KMS-11 (cell line): ENCODE results near the gene RPL13.

ENCODE experiments used
- H2AFZ ChIP-seq: fragments of 200-600 bp; sonication (generic); 2 replicates; pipeline ENCODE4 v1.6.1; 2016; ENCODE audit warnings: antibody characterized with exemption, mixed run types, low read depth
- H3K27ac ChIP-seq: fragments of 200-600 bp; sonication (generic); 2 replicates; pipeline ENCODE4 v1.6.1; 2016; ENCODE audit warnings: mild to moderate bottlenecking, mixed run types
- H3K27me3 ChIP-seq: fragments of 200-600 bp; sonication (generic); 2 replicates; pipeline ENCODE4 v1.6.1; 2017; ENCODE audit warnings: mild to moderate bottlenecking, low read depth, mixed run types, moderate library complexity; ENCODE audit not compliant: insufficient read depth
- H3K36me3 ChIP-seq: fragments of 200-600 bp; sonication (generic); 2 replicates; pipeline ENCODE4 v1.6.1; 2017; ENCODE audit warnings: mild to moderate bottlenecking, mixed run types; ENCODE audit not compliant: insufficient read depth
- H3K4me1 ChIP-seq: fragments of 200-600 bp; sonication (generic); 2 replicates; pipeline ENCODE4 v1.6.1; 2016; ENCODE audit warnings: mild to moderate bottlenecking, low read depth, mixed run types; ENCODE audit not compliant: poor library complexity, severe bottlenecking
- H3K4me2 ChIP-seq: fragments of 200-600 bp; sonication (generic); 2 replicates; pipeline ENCODE4 v1.7.0; 2016; ENCODE audit warnings: mild to moderate bottlenecking, mixed run types
- H3K4me3 ChIP-seq: fragments of 200-600 bp; sonication (generic); IDR thresholded peaks from 2 replicates; pipeline ENCODE4 v1.6.1; 2017; ENCODE audit warnings: low read depth, low read length, mixed read lengths; ENCODE audit not compliant: insufficient read depth
- H3K79me2 ChIP-seq: fragments of 200-600 bp; sonication (generic); 2 replicates; pipeline ENCODE4 v1.6.1; 2016; ENCODE audit warnings: low read depth, mixed run types; ENCODE audit not compliant: insufficient read depth
- H3K9ac ChIP-seq: fragments of 200-600 bp; sonication (generic); 2 replicates; pipeline ENCODE4 v1.6.1; 2016; ENCODE audit warnings: mild to moderate bottlenecking, mixed run types
- H4K20me1 ChIP-seq: fragments of 200-600 bp; sonication (generic); 2 replicates; pipeline ENCODE4 v1.6.1; 2016; ENCODE audit warnings: mild to moderate bottlenecking, mixed run types; ENCODE audit not compliant: insufficient read depth
- TF ChIP-seq, protein P1 (sequence below): fragments of 200-600 bp; sonication (generic); conservative IDR thresholded peaks from 2 replicates; pipeline ENCODE4 v1.6.1; 2017; ENCODE audit warnings: low read depth, mild to moderate bottlenecking, antibody characterized with exemption, low read length, moderate library complexity, mixed read lengths

RPL13 gene

DNA sequence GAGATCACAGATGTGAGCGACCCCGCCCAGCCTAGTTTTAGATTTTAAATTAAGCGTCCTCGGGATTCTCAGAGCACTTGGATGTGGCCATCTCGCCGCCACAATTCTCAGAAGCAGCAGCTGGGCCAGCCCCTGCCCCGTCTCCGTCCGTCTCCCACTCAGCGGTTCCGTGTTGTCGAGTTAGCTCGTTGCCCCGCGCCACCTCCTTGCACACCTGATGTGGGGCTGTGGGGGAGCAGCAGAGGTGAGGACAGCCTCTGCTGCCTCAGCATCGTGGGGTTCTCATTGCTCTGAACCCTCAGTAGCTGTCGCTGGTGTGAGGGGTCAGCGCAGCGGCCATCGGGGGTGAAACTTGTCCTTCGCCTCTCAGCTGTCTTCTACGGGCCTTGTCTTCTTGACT is 8.2 kb upstream of the RPL13 start:
- no peaks in the 10 kb centered on the region for H3K27me3 ChIP-seq
- H3K27ac ChIP-seq: no peak overlapping the region
- no peaks in the 10 kb centered on the region for H3K79me2 ChIP-seq
- H3K4me3 ChIP-seq: no peak overlapping the region
- no peak overlapping the region for H3K9ac ChIP-seq
- TF ChIP-seq, protein P1, sequence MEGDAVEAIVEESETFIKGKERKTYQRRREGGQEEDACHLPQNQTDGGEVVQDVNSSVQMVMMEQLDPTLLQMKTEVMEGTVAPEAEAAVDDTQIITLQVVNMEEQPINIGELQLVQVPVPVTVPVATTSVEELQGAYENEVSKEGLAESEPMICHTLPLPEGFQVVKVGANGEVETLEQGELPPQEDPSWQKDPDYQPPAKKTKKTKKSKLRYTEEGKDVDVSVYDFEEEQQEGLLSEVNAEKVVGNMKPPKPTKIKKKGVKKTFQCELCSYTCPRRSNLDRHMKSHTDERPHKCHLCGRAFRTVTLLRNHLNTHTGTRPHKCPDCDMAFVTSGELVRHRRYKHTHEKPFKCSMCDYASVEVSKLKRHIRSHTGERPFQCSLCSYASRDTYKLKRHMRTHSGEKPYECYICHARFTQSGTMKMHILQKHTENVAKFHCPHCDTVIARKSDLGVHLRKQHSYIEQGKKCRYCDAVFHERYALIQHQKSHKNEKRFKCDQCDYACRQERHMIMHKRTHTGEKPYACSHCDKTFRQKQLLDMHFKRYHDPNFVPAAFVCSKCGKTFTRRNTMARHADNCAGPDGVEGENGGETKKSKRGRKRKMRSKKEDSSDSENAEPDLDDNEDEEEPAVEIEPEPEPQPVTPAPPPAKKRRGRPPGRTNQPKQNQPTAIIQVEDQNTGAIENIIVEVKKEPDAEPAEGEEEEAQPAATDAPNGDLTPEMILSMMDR: no peak
- H2AFZ ChIP-seq: no peak overlapping the region
- no peaks in the 10 kb centered on the region for H4K20me1 ChIP-seq
- H3K4me1 ChIP-seq: no peaks in the 10 kb centered on the region
- H3K36me3 ChIP-seq: no peaks in the 10 kb centered on the region
- no peak overlapping the region for H3K4me2 ChIP-seq

DNA sequence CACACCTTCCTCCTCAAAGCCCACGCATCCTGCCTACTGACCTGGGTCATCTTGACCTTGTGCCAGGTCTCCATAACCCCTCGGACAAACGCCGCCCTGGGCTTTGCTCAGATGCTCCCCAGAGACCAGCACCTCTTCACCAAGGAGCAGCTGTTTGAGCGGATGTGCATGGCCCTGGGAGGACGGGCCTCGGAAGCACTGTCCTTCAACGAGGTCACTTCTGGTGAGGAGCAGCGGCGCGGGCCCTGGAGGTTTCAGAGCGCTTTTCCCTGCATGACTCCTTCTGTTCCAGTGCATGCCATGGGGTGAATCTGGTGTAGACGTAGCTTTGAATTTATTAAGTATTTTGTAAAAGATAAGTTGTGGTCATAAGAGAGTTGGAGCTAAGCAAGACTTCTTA is 7.6 kb upstream of the RPL13 start:
- Histone ChIP-seq H3K4me3 (no peak overlapping the region), H3K27ac (no peak overlapping the region)

DNA sequence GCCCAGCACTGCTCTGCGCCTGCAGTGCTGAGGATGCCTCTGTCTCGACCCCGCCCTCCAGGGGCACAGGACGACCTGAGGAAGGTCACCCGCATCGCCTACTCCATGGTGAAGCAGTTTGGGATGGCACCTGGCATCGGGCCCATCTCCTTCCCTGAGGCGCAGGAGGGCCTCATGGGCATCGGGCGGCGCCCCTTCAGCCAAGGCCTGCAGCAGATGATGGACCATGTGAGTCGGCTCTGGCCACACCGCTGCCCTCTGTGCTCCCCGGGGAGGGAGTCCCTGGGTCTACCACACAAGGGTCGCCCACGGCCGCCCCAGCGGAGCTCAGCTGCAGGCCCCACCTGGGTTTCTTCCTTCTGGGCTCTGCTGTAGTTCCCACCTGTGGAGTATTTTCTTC is 6.7 kb upstream of the RPL13 start:
- Histone ChIP-seq H3K36me3 (no peaks in the 10 kb centered on the region), H3K9ac (no peak overlapping the region), H3K79me2 (no peaks in the 10 kb centered on the region), H3K4me1 (no peaks in the 10 kb centered on the region), H3K4me2 (no peak overlapping the region), H3K4me3 (no peak overlapping the region), H3K27ac (no peak overlapping the region), H4K20me1 (no peaks in the 10 kb centered on the region), H3K27me3 (no peaks in the 10 kb centered on the region), H2AFZ (no peak overlapping the region)
- TF ChIP-seq, protein P1: no peak

More for the DNA sequence above, 7.6 kb upstream of the RPL13 start:
- H3K79me2 ChIP-seq: no peaks in the 10 kb centered on the region
- no peak overlapping the region for H3K9ac ChIP-seq
- H3K27me3 ChIP-seq: no peaks in the 10 kb centered on the region
- TF ChIP-seq, protein P1: no peak
- no peaks in the 10 kb centered on the region for H3K36me3 ChIP-seq
- H4K20me1 ChIP-seq: no peaks in the 10 kb centered on the region
- no peak overlapping the region for H3K4me2 ChIP-seq
- no peaks in the 10 kb centered on the region for H3K4me1 ChIP-seq
- no peak overlapping the region for H2AFZ ChIP-seq

DNA sequence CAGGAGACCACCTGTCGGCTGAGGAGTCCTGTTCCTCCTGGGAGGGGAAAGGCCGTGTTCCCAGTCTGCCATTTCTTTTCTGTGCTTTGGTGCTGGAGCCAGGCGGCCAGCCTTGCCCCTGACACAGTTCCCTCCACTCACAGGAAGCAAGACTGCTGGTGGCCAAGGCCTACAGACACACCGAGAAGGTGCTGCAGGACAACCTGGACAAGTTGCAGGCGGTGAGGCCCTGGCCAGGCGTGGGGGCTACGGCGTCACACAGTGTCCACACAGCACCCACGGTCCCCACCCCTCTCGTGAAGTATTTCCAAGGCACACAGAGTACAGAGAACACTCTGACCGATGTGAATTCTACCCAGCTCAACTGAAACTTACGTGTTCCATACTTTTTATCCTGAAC is 6.1 kb upstream of the RPL13 start:
- TF ChIP-seq, protein P1: no peak
- H3K27me3 ChIP-seq: no peaks in the 10 kb centered on the region
- H3K27ac ChIP-seq: no peak overlapping the region
- H3K36me3 ChIP-seq: no peaks in the 10 kb centered on the region
- no peaks in the 10 kb centered on the region for H3K4me1 ChIP-seq
- no peak overlapping the region for H3K4me2 ChIP-seq
- no peak overlapping the region for H2AFZ ChIP-seq
- 0 out of 2 replicates have a peak, but pooled peaks cover under 1% of the 10 kb centered on the region for H3K79me2 ChIP-seq
- no peaks in the 10 kb centered on the region for H4K20me1 ChIP-seq
- no peak overlapping the region for H3K9ac ChIP-seq
- no peak overlapping the region for H3K4me3 ChIP-seq
